ENCODE data around the gene CYTH3. TPM values are rescaled to one million over a fixed set of nuclear protein-coding genes. Genes with fewer than 3 reads are reported as not detected.

Gene CYTH3
- total and polyA plus RNA-seq, 9 of the 15 experiments (the other 6 are each of a cell fraction or from before 2014, with no cell fraction given), result 0.25 to 15.2 (median 11.4) TPM

- no peak for FAIRE-seq
- 66% methylated on average over 3 of the region's 3 CpGs for WGBS (ENCODE audit: insufficient coverage, low coverage, missing lambda C conversion rate)
- Histone ChIP-seq H3K27me3 (ENCODE audit: control insufficient read depth in 2 of 2, insufficient read depth in 2 of 2, low read length in 2 of 2) (no peaks in the 10 kb centered on the region), H3K36me3 (ENCODE audit: control insufficient read depth, insufficient read depth, low read length) (no peaks in the 10 kb centered on the region), H3K4me3 (no peak overlapping the region), H3K9me1 (ENCODE audit: control insufficient read depth, insufficient read depth, low read length) (no peaks in the 10 kb centered on the region), H4K20me1 (replicated peaks; ENCODE audit: control insufficient read depth, insufficient read depth, low read length) (no peaks in the 10 kb centered on the region), H3K79me2 (ENCODE audit: control insufficient read depth, insufficient read depth, low read length) (peaks cover 6% of the 10 kb centered on the region; the same call in 2 of the 3 replicates), H3K27ac (ENCODE audit: extremely low read depth, low read depth, low read length) (no peak overlapping the region), H3K9me3 (replicated peaks; ENCODE audit: control insufficient read depth, insufficient read depth, low read depth, low read length) (no peaks in the 10 kb centered on the region), H2AFZ (ENCODE audit: low read depth, low read length) (no peak overlapping the region), H3K9ac (ENCODE audit: insufficient read depth in 1 of 2, low read depth in 2 of 2, low read length in 2 of 2) (no peak overlapping the region), H3K4me2 (ENCODE audit: insufficient read depth, low read length) (no peak overlapping the region), H3K4me1 (replicated peaks in 1 of 2; ENCODE audit: control insufficient read depth in 2 of 2, insufficient read depth in 2 of 2, low read length in 2 of 2) (peaks cover 5 to 7% of the 10 kb centered on the region in 2 experiments; a peak in 3 of 5 replicates)
- in situ Hi-C loops (cut with MboI), result no loop called here
- ChIA-PET POLR2A (no interaction called here), CTCF (ENCODE audit: low intra/inter-chr PET ratio) (no interaction called here)
- BruUV-seq (replicated peaks), result no TSS peak
- intact Hi-C loops (cut with micrococcal nuclease), result no loop called here
- no peak for TF ChIP-seq RFX5 (IDR thresholded peaks at IDR 0.05; ENCODE audit: low read depth, low read length)
- TF ChIP-seq NFE2 (IDR thresholded peaks at IDR 0.05; ENCODE audit: low read depth), result no peak
- no peak for TF ChIP-seq CHD2 (IDR thresholded peaks at IDR 0.05; ENCODE audit: low read depth, low read length)
- TF ChIP-seq ZNF3 (CRISPR knock-in tag; IDR thresholded peaks at IDR 0.05), result no peak
- no peak for TF ChIP-seq ZBTB7A (IDR thresholded peaks at IDR 0.05; ENCODE audit: borderline replicate concordance, control insufficient read depth, low read depth, low read length)
- TF ChIP-seq RNF2 (IDR thresholded peaks at IDR 0.05), result no peak
- no peak for DNase-seq (ENCODE audit: extremely low read depth in 1 of 4, low spot score in 3 of 4)
- ATAC-seq, result no peak
Measured at GRCh38 chr7:6244021-6244420, 28.4 kb downstream of the CYTH3 start.

- Histone ChIP-seq H3K9me3 (replicated peaks; ENCODE audit: control insufficient read depth, insufficient read depth, low read depth, low read length) (no peaks in the 10 kb centered on the region), H3K27ac (ENCODE audit: extremely low read depth, low read depth, low read length) (no peak overlapping the region), H2AFZ (ENCODE audit: low read depth, low read length) (no peak overlapping the region), H4K20me1 (replicated peaks; ENCODE audit: control insufficient read depth, insufficient read depth, low read length) (no peaks in the 10 kb centered on the region), H3K4me2 (ENCODE audit: insufficient read depth, low read length) (no peak overlapping the region), H3K9ac (ENCODE audit: insufficient read depth in 1 of 2, low read depth in 2 of 2, low read length in 2 of 2) (no peak overlapping the region), H3K9me1 (ENCODE audit: control insufficient read depth, insufficient read depth, low read length) (no peaks in the 10 kb centered on the region), H3K4me1 (replicated peaks in 1 of 2; ENCODE audit: control insufficient read depth in 2 of 2, insufficient read depth in 2 of 2, low read length in 2 of 2) (peaks cover 3 to 5% of the 10 kb centered on the region in 2 experiments; a peak in 2 of 5 replicates), H3K27me3 (ENCODE audit: control insufficient read depth in 2 of 2, insufficient read depth in 2 of 2, low read length in 2 of 2) (no peaks in the 10 kb centered on the region), H3K4me3 (no peak overlapping the region), H3K36me3 (ENCODE audit: control insufficient read depth, insufficient read depth, low read length) (no peaks in the 10 kb centered on the region), H3K79me2 (ENCODE audit: control insufficient read depth, insufficient read depth, low read length) (peaks cover 6% of the 10 kb centered on the region; the same call in 2 of the 3 replicates)
- FAIRE-seq (no peak), DNase-seq (ENCODE audit: extremely low read depth in 1 of 4, low spot score in 3 of 4) (no peak), ATAC-seq (no peak; the same call in 2 of the 3 replicates)
- ChIA-PET POLR2A (interaction anchor here (1.1 to 1.3 kb wide), 2 partner anchors 9 to 145 kb away, joined by 3 to 5 read pairs; no protein-coding TSS in a partner anchor), CTCF (ENCODE audit: low intra/inter-chr PET ratio) (no interaction called here)
- in situ Hi-C loops (cut with MboI) (no loop called here), intact Hi-C loops (cut with micrococcal nuclease) (no loop called here)
- TF ChIP-seq ZNF766 (CRISPR knock-in tag; conservative IDR thresholded peaks at IDR 0.05) (no peak), ZC3H8 (IDR thresholded peaks at IDR 0.05) (no peak), HDAC6 (IDR thresholded peaks at IDR 0.05; ENCODE audit: low read depth, low read length) (no peak), CGGBP1 (CRISPR knock-in tag; IDR thresholded peaks at IDR 0.05) (no peak), SNRNP70 (optimal IDR thresholded peaks at IDR 0.05; ENCODE audit: low read depth, low read length) (no peak), ZNF76 (CRISPR knock-in tag; IDR thresholded peaks at IDR 0.05; ENCODE audit: borderline replicate concordance) (no peak), PHF20 (IDR thresholded peaks at IDR 0.05; ENCODE audit: partially characterized antibody) (no peak), HMG20B (CRISPR knock-in tag; IDR thresholded peaks at IDR 0.05) (no peak), TAF9B (IDR thresholded peaks at IDR 0.05; ENCODE audit: partially characterized antibody) (no peak), NEUROD1 (IDR thresholded peaks at IDR 0.05; ENCODE audit: borderline replicate concordance, low read depth, low read length, partially characterized antibody) (no peak), IRF1 (CRISPR knock-in tag; IDR thresholded peaks at IDR 0.05; ENCODE audit: borderline replicate concordance) (no peak)
- 79% methylated on average over 5 of the region's 5 CpGs for WGBS (ENCODE audit: insufficient coverage, low coverage, missing lambda C conversion rate)
- no TSS peak for BruUV-seq (replicated peaks)
Measured at GRCh38 chr7:6243168-6243567, 29.3 kb downstream of the CYTH3 start.

Data from K562 (cell line).